Transverse colon (tissue), 4 donors: ENCODE results near the gene SLC6A15. TPM values are rescaled to one million over a fixed set of nuclear protein-coding genes. Genes with fewer than 3 reads are reported as not detected.

Source experiments
- DNase-seq: peaks from one replicate; pipeline ENCODE4 v3.0.0-alpha.2; 2019
- H3K27ac ChIP-seq, 4 donors: fragments of 200-600 bp; sonication (generic); 2 replicates each; pipeline ENCODE4 v1.5.1; 2016 to 2018; ENCODE audit warnings: inconsistent platforms in 4 of 4
- H3K27me3 ChIP-seq: fragments of 200-600 bp; sonication (generic); 2 replicates; pipeline ENCODE4 v1.5.1; 2017; ENCODE audit warnings: inconsistent platforms
- H3K36me3 ChIP-seq, 4 donors: fragments of 200-600 bp; sonication (generic); 2 replicates each; pipeline ENCODE4 v1.5.1; 2017 to 2019; ENCODE audit warnings: inconsistent platforms in 4 of 4
- H3K4me1 ChIP-seq, 4 donors: fragments of 200-600 bp; sonication (generic); 2 replicates each; pipeline ENCODE4 v1.5.1; 2017 to 2020; ENCODE audit warnings: inconsistent platforms in 4 of 4
- H3K4me3 ChIP-seq, 4 donors: fragments of 200-600 bp; sonication (generic); 1 replicate in 1 of 4; 2 replicates in 3 of 4; pipeline versions ENCODE4 v1.5.1 to v1.6.1; 2017 to 2019; ENCODE audit warnings: inconsistent platforms in 4 of 4
- H3K9me3 ChIP-seq, 2 donors: fragments of 200-600 bp; sonication (generic); 2 replicates each; pipeline ENCODE4 v1.5.1; 2017 to 2019; ENCODE audit warnings: inconsistent platforms in 2 of 2
- CTCF ChIP-seq, 5 experiments: fragments of 200-600 bp in 3 of 5; fragments of 450-650 bp in 2 of 5; sonication (generic) in 3 of 5; IDR thresholded peaks; 1 replicate in 2 of 5; 2 replicates in 3 of 5; pipeline ENCODE4 v1.5.1; 2016 to 2017; ENCODE audit warnings: antibody characterized with exemption in 5 of 5, inconsistent platforms in 3 of 5, mild to moderate bottlenecking in 2 of 5, moderate library complexity in 1 of 5
- EP300 ChIP-seq: sonication (generic); formaldehyde crosslinking; IDR thresholded peaks from one replicate; pipeline ENCODE4 v1.6.1; 2017; ENCODE audit warnings: antibody characterized with exemption, low read depth
- POLR2A ChIP-seq: fragments of 450-650 bp; IDR thresholded peaks from one replicate; pipeline ENCODE4 v1.6.1; 2016; ENCODE audit warnings: antibody characterized with exemption, mild to moderate bottlenecking, moderate library complexity
- POLR2AphosphoS5 ChIP-seq, 3 donors: sonication (generic); formaldehyde crosslinking; IDR thresholded peaks; one replicate each; pipeline ENCODE4 v1.6.1; 2016; ENCODE audit warnings: antibody characterized with exemption in 3 of 3
- WGBS, 2 donors: methylation state at CpG; one replicate each; pipeline ENCODE4 v1.1.5; 2018; ENCODE audit warnings: low coverage in 1 of 2; 5-methylcytosine and 5-hydroxymethylcytosine counted together
- in situ Hi-C, 4 donors: fragments of 200-750 bp; cut with MboI; loops; one replicate each; pipeline versions ENCODE4 v1.15.0 to v1.15.1; 2017; ENCODE audit warnings: low sequenced_read_pairs in 3 of 4, low pct_ligation_motif_present in 1 of 4, low pct_unique_long_range_greater_than_20kb in 1 of 4
- intact Hi-C: fragments of 100-400 bp; cut with DNase I; formaldehyde crosslinking; loops from one replicate; pipeline ENCODE4 v1.15.1; 2023; ENCODE audit warnings: low total_unique reads
- total RNA-seq, 4 donors: library from RNA; depleted of rRNA; stranded (reverse); fragments of >200 nt; gene quantifications; one replicate each; pipeline ENCODE4 v1.1.0, GENCODE V29; 2016

The SLC6A15 gene
- total RNA-seq, 4 donors from 2014 or later: 0.27 to 0.79 (median 0.37) TPM; not detected in 1

- Histone ChIP-seq H3K9me3 (no peaks in the 10 kb centered on the region), H3K27ac (no peak overlapping the region), H3K4me3 (no peak overlapping the region), H3K27me3 (no peaks in the 10 kb centered on the region), H3K36me3 (no peaks in the 10 kb centered on the region), H3K4me1 (no peaks in the 10 kb centered on the region)
- intact Hi-C loops: no loop called here
- no peak for TF ChIP-seq POLR2AphosphoS5 (IDR thresholded peaks at IDR 0.05)
- TF ChIP-seq CTCF (IDR thresholded peaks at IDR 0.05): no peak
- TF ChIP-seq POLR2A: no peak
- TF ChIP-seq EP300: no peak
- WGBS, 2 donors: 71 to 93% methylated on average over 1 of the region's 1 CpG
- no peak for DNase-seq
- in situ Hi-C loops: no loop called here
These were observed 85.7 kb downstream of the SLC6A15 start for GRCh38 chr12:84826925-84827324.

- H3K9me3 ChIP-seq: no peaks in the 10 kb centered on the region
These were observed 87.5 kb downstream of the SLC6A15 start for GRCh38 chr12:84825149-84825548.

GRCh38 chr12:84822525-84822924 lies 90.1 kb downstream of the SLC6A15 start:
- 53% methylated on average over 2 of the region's 2 CpGs; no CpG with 5 or more reads in 1 of the 2 donors for WGBS, 2 donors
- DNase-seq: no peak
- intact Hi-C loops: no loop called here

More at GRCh38 chr12:84825149-84825548, 87.5 kb downstream of the SLC6A15 start:
- no peaks in the 10 kb centered on the region for H3K27me3 ChIP-seq
- no peaks in the 10 kb centered on the region for H3K4me1 ChIP-seq
- in situ Hi-C loops (no loop called here), intact Hi-C loops (no loop called here)
- no peak for DNase-seq
- H3K4me3 ChIP-seq: no peak overlapping the region
- 20 to 35% methylated on average over 2 of the region's 2 CpGs for WGBS, 2 donors
- no peak for TF ChIP-seq POLR2AphosphoS5 (IDR thresholded peaks at IDR 0.05)
- no peak overlapping the region for H3K27ac ChIP-seq
- H3K36me3 ChIP-seq: no peaks in the 10 kb centered on the region

GRCh38 chr12:84816916-84817695 lies 95.5 kb downstream of the SLC6A15 start:
- Histone ChIP-seq H3K9me3 (no peaks in the 10 kb centered on the region), H3K4me3 (no peak overlapping the region), H3K27ac (no peak overlapping the region), H3K36me3 (no peaks in the 10 kb centered on the region), H3K27me3 (no peaks in the 10 kb centered on the region), H3K4me1 (no peaks in the 10 kb centered on the region)
- intact Hi-C loops (no loop called here), in situ Hi-C loops (no loop called here)
- WGBS, 2 donors: 75 to 82% methylated on average over 3 of the region's 3 CpGs
- TF ChIP-seq POLR2AphosphoS5 (IDR thresholded peaks at IDR 0.05) (no peak), EP300 (no peak), POLR2A (no peak)
- DNase-seq: no peak

More at GRCh38 chr12:84822525-84822924, 90.1 kb downstream of the SLC6A15 start:
- H3K4me3 ChIP-seq: no peak overlapping the region
- no peaks in the 10 kb centered on the region for H3K27me3 ChIP-seq
- H3K9me3 ChIP-seq: no peaks in the 10 kb centered on the region
- no peak overlapping the region for H3K27ac ChIP-seq
- no peaks in the 10 kb centered on the region for H3K36me3 ChIP-seq
- no peak for TF ChIP-seq CTCF (IDR thresholded peaks at IDR 0.05)
- no peak for TF ChIP-seq EP300
- TF ChIP-seq POLR2AphosphoS5 (IDR thresholded peaks at IDR 0.05): no peak
- no peak for TF ChIP-seq POLR2A
- in situ Hi-C loops: no loop called here
- no peaks in the 10 kb centered on the region for H3K4me1 ChIP-seq

- Histone ChIP-seq H3K9me3 (no peaks in the 10 kb centered on the region), H3K4me3 (no peak overlapping the region)
These were observed 97.8 kb downstream of the SLC6A15 start for GRCh38 chr12:84814664-84815245.

More at GRCh38 chr12:84814664-84815245, 97.8 kb downstream of the SLC6A15 start:
- intact Hi-C loops (no loop called here), in situ Hi-C loops (no loop called here)
- 79 to 88% methylated on average over 4 of the region's 4 CpGs for WGBS, 2 donors
- Histone ChIP-seq H3K27me3 (no peaks in the 10 kb centered on the region), H3K36me3 (no peaks in the 10 kb centered on the region), H3K27ac (no peak overlapping the region), H3K4me1 (no peaks in the 10 kb centered on the region)
- no peak for TF ChIP-seq POLR2A
- TF ChIP-seq POLR2AphosphoS5 (IDR thresholded peaks at IDR 0.05): no peak
- TF ChIP-seq CTCF (IDR thresholded peaks at IDR 0.05): no peak
- TF ChIP-seq EP300: no peak
- DNase-seq: no peak
